GM12891 (cell line): ENCODE data around the gene ISG20L2.

Experiments
- POLR2A ChIP-seq: IDR thresholded peaks from 2 replicates; pipeline ENCODE4 v1.6.1; 2011; ENCODE audit warnings: low read depth, low read length, control low read depth
- POLR2AphosphoS5 ChIP-seq: IDR thresholded peaks from 2 replicates; pipeline ENCODE4 v1.6.1; 2011; ENCODE audit warnings: low read depth, low read length, control low read depth
- SPI1 ChIP-seq: IDR thresholded peaks from 2 replicates; pipeline ENCODE4 v1.6.1; 2011; ENCODE audit warnings: low read depth, low read length, control low read depth
- TAF1 ChIP-seq: IDR thresholded peaks from 2 replicates; pipeline ENCODE4 v1.6.1; 2011; ENCODE audit warnings: low read depth, low read length, control low read depth

DNA sequence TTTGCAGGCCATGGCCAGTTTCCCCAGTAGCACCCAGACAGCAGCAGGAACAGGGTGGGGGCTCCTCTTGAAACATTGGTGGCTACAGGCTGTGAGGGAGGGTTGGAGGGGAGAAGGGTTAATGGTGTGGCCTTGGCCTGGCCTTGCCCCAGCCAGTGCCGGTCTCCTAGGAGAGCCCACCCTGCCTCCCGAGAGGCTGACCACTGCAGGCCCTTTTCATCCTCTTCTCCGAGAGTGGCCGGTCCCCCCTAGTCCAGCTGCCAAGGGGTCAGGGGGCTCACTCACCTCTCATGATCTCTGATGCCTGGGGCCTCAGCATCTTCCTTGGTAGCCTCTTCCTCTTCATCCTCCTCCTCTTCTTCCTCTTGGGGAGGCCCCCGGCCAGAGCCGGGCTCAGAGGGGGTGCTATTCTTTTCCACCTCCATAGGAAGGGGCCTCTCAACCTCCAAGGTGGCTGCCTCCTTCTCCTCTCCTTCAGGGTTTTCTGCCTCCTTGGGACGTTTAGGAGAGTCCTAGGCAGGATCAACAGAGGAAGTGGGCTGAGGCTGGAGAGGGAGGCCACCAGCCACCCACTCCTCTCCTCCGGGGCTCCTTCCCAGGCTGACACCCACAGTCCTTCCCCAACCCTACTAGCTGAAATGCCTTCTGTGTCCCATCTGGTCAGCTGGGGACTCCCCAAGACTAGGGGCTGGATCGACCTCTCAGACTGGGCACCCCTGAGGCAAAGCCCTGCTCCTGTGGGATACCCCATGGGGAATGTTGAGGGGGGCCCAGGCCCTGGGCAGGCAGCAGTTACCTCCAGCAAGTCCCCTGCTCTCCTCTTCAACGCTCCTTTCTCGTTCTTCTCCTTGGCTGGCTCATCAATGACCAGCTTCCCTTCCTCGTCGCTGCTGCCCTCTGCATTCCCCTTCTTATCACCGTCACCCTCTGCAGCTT is 15.1 kb upstream of the ISG20L2 start:
- no peak for TF ChIP-seq TAF1
- no peak for TF ChIP-seq POLR2AphosphoS5
- no peak for TF ChIP-seq POLR2A
- no peak for TF ChIP-seq SPI1
